HL-60/S4 treated with phorbol 12-myristate 13-acetate at 8.2 ng/mL for 4 days and 3 days (cell line): ENCODE measurements around the gene KRTAP17-1.
"Not testable (repeated sequence)": the region's sequence is repeated elsewhere in the genome, so short reads cannot be mapped to it uniquely, and the experiment has no call there.

ENCODE experiments used
- in situ Hi-C: fragments of 300-500 bp; cut with MboI; formaldehyde crosslinking; loops from 2 replicates; pipeline ENCODE4 v1.15.0; 2022; ENCODE audit warnings: low sequenced_read_pairs

KRTAP17-1 gene

DNA sequence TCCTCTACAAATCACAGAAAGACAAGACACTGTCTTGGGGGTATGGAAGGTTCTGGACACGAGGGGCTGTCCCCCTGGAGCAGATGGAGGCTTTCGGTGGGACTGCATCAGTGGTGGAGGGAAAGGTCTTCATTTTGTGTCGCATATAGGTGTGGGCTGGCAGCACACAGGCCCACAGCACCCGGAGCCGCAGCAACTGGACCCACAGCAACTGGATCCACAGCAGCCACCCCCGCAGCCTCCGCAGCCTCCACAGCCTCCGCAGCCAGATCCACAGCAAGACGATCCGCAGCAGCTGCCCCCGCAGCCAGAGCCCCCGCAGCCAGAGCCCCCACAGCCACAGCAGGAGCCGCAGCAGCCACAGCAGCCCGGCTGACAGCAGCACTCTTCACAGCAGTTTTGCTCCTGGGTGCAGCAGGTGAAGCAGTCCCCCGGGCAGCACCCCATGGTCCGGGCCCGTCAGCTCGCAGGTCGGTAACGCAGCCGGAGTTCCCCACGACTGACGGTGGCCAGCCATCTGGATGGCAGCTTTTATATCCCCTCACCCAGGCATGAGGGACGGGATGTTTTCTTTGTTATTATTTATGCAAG is at the start of gene KRTAP17-1:
Gene KRTAP17-1, minus strand, starts transcription at position 507 of the 591 bp plus-strand sequence. Its CDS starts 60 bp downstream, at position 447.
- in situ Hi-C loops: no loop called here

GRCh38 chr17:41363881-41364280 is 48.4 kb upstream of the KRTAP17-1 start:
- in situ Hi-C loops: no loop called here

DNA sequence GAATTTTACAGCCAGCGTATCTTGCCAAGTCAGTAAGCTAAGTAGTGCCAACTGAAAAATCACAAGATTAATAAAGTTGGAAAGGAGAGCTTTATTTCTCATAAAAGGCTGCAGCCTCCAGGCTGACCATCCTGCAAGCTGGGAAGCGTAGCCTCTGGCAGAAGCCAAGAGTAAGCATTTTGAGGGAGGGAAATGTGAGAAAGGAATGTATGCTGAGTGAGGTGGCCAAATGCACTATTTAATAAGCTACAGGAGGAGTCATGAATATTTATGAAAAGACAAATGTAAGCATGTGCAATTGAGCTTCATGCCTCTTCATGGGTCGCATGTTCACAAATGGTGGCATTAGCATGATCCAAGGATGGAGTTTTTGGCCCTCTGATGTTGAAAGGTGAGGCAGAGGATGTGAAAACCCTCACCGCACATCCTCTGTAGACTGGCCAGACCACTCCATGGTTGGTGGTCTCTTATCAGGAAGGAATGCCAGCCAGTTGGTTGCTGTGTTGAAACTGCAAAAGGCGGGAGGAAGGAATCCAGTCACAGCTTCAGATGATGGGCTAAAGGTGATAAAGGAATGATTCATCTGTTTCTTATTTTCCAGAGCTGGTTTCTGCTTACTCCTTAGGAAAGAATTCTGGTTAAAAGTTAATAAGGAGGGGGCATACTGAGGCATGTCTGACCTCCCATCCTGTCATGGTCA is 44.9 kb upstream of the KRTAP17-1 start:
- in situ Hi-C loops: no loop called here

- in situ Hi-C loops: no loop called here
Observed at GRCh38 chr17:41354536-41354935, 39.0 kb upstream of the KRTAP17-1 start.

- in situ Hi-C loops: no loop called here
Observed at GRCh38 chr17:41352597-41353366, 37.3 kb upstream of the KRTAP17-1 start.

DNA sequence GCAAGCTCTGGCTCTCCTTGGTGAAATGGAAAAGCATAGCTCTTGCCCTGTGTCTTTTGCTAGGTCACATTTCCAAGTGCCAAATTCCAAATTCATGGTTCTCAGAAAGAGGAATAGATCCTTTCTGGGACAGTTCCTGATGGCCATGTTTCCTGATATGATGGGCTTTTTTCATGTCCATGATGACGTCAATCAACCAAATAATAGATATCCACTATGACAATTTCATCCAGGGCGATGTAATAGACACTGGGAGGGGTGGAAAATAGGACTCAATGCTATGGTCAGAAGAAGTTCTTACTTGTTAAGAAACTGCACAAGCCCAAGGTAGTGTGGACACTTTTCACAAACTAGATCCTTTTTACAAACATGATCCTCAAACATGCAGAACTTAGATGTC is 35.7 kb upstream of the KRTAP17-1 start:
- in situ Hi-C loops: no loop called here

DNA sequence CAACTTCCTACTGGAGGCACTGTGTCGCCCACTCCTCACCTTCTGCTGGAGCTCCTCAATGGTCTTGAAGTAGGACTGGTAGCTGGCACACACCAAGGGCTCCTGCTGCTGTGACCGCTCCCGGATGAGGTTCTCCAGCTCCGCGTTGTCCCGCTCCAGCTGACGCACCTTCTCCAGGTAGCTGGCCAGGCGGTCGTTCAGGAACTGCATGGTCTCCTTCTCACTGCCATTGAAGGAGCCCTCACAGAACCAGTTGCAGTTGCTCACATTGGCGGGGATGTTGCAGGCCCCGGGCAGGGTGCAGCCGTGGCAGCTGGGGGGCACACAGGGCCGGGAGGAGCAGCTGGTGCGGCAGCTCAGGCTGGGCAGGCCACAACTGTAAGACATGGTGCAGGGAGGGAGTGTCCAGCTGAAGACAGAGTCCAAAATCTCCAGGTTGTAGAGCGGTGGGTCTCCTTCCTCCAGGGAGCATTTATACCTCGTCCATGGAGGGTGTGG is 34.9 kb upstream of the KRTAP17-1 start, which contains the start of gene KRT33A:
Gene KRT33A, minus strand, starts transcription at position 448 of the 498 bp plus-strand sequence. Its CDS starts 61 bp downstream, at position 387.
- in situ Hi-C loops: not testable (repeated sequence)

DNA sequence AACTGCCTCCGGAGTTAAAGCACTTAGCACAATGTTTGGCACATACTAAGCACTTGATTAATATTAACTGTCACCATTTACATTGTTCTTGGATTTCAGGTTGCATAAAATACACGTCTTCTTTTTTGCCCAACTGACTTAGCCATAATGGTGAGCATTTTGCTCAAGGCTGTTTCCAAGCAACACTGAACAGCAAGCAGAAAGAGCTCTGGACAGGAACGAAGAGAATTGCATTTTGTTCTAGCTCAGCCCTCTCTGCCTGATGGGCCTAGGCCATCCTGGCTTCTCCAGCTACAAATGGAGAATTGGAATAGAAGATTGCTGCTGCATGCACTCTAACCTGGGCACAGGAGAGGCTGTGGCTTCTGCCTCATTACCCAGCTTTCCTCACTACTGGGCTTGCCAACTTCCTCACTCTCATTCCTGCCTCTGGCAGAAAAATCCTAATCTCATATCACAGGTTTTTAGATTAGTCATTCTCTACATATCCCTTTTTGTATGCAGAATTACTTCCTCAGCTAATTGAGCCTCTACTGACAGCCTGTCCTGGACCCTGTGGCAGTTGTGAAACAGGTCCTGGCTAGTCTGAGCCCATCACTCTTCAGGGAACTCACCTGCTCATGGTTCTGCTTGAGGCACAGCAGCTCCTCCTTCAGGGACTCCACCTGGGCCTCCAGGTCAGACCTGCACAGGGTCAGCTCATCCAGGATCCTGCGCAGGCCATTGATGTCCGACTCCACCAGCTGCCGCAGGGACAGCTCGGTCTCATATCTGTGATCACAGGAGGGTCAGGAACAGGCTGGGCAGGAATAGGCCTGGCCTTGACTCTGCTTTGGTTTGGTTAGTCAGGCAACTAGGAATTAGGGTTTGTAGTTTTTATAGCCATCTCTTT is 32.6 kb upstream of the KRTAP17-1 start:
- in situ Hi-C loops: no loop called here

- in situ Hi-C loops: not testable (repeated sequence)
Observed at GRCh38 chr17:41346421-41346820, 30.9 kb upstream of the KRTAP17-1 start.

DNA sequence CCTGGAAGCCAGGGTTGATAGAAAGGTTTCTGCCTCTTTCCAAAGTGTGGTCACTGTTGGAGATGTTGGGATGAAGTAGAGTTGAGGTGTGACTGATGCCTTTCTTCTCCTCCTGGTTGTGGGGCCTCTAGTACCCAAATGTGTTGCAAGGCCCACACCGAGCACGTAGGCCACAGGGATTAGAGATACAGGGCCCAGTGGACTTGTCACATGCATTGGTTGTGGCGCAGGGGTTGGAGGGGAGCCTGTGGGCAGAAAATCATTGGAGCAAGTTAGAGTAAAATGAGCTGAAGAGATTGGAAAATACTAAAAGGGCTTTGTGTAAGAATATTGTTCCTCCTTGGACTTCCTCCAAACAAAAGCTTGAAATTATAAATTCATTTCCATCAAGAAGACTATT is 30.5 kb upstream of the KRTAP17-1 start:
- in situ Hi-C loops: no loop called here

GRCh38 chr17:41343029-41343428 is 27.5 kb upstream of the KRTAP17-1 start:
- in situ Hi-C loops: no loop called here

DNA sequence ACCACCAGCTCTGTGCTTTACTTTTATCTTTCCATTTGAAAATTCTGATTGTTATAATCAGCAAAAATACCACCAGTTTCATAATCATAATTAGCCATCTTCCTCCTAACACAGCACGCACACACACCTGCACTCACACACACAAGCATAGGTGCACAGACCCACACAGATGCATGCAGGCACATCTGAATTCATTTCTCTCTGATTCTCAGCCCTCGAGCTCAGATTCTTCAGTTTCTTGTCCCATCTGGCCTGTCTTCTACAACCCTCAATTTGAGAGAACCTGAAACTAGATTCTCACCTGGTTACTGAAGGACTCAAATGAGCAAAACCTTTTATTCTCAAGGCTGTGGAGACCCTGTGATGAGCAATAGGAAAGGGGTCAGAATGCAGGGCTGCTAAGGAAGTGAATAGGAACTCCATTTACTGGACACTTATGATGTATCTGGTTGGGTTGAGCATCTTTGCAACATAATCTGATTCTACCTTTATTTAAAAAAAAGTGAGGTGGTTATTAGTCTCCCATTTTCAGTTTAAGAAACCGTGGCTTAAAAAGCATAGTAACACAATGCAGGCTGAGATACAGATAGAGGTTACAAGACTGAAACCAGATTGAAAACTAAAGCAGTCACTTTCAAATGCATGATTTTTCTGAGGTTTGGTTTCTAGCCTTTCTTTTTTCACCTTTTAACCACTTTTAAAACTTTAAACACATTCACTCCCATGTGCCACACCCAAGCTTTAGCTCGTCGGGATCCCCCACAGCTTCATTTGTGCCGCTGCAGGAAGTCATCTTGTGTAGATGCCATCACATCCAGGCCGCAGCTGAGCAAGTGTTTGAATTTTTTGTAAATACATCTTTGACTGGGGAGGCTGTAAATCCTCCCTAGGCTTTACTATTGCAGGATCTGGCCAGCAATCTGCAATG is 25.7 kb upstream of the KRTAP17-1 start:
- in situ Hi-C loops: no loop called here

DNA sequence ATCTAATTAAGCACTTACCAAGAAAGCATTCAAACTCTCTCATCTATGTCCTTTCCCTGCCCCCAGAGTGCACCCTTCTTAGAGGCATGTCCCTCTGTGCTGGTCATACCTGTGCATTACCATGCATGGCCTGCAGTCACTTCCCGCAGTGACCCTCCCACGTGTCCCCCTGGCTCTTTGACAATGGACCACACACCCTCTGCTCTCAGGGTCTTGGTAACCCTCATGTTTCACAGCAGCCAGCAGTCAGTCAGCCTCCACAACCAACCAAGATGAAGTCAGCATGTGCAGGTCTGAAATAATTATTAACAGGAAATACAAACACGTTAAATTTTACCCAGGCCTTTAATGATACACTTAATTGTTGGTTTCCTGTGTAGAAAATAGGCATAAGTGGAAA is 25.0 kb upstream of the KRTAP17-1 start:
- in situ Hi-C loops: no loop called here

DNA sequence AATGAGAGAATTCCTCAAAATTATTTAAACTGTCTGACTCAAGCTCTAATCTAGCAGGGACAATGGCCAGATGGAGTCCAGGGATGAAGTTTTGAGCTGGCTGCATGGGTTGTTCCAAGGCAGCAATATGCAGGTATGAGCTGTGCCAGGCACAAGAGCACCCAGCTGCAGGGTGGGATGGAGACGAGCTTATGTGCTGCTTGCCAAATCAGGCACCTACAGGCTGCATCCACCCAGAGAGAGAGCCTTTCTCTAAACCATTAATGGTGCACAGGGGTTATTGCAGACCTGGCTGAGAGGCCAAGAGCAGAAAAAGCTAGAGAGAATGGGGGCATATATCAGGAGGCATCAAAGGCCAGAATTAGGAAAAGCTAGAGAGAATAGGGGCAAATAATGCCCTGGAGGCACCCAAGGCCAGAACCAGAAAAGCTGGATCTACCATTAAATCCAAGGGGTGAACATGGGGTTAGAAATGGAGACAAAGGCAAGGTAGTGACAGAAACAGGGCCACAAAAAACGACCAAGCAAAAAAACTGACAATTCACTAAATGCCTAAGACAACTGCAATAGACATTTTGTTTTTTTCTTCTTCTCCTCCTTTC is 24.2 kb upstream of the KRTAP17-1 start:
- in situ Hi-C loops: no loop called here

DNA sequence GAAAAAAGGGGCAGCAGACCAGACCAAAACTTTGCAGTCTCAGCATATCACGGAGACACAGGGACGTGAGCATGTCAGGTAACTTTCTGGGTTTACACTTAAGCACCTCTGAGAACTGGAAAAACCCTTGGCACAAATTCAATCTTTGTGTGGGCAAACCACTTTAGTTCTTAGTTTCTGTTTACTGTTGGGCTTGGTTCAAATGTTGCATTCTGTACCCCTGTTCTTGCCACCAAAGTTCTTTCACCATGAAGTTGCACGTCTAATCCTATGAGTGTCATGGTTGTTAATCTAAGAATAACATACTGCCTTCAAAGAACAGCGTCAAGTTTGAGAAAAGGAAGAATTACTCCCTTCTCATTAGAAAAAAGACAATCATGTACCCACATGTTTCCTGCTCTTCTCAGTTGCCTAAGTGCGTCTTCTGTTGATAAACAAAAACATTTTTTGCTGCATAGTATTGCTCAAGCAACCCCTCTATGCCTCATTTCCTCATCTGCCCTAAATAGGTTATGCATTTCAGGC is 23.5 kb upstream of the KRTAP17-1 start:
- in situ Hi-C loops: no loop called here

GRCh38 chr17:41335747-41336146 is 20.2 kb upstream of the KRTAP17-1 start:
- in situ Hi-C loops: no loop called here

DNA sequence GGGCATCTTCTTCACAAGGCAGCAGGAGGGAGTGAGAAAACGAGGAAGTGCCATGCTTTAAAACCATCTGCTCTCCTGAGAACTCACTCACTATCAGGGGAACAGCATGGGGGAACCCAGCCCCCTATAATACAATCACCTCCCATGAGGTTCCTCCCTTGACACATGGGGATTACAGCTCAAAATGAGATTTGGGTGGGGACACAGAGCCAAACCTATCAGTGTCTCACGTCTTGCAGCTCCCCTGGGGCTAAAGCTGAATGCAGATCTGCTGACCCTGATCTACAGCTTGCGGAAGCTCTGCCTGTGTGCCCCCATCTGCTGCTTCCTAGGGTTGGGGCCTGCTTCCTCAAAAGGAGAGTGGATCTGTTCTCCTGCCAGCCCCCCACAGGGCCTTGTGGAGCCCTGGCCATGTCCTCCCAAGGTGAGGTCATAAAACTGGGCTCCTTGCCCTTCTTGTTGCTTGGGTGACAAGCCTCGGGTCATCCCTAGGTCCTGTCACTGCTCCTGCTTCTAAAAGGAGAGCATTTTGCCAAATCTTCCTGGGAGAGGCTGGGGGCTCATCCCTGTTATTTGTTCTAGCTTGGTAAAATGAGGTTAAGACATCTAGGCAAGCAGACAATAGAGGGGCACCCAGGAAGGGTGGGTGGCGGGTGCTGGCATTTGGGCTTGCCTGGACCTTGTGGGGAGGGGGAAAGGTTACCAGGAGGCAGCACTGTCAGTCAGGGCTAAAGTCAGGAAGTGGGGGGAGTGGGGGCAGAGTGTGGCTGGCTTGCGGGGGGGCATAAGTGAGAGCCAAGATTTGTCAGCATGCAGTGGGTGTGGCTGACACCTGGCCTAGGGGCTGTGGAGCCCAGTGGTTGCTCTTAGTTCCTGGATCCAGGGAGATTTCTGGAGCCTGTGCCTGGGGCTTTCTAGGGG is 19.1 kb upstream of the KRTAP17-1 start:
- in situ Hi-C loops: no loop called here

DNA sequence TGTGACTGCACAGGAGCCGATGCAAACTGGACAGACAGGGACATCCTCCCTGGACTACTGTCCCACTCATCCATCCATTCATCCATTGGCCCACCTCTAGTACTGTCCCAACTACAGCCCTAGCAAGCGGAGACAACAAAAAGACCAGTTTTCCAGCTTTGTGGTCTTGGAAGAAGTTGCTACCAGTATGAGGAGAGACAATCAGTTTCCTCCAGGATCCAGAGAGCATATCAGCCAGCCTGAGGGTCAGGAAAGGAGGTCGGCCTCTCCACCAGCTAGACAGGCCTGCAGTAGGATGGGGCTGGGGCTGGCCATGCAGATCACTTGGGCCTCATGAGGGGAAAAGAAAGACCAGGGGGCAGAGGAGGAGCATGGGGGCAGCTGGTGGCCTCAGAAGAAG is 18.3 kb upstream of the KRTAP17-1 start:
- in situ Hi-C loops: no loop called here
